Progenitor cell of endocrine pancreas (in vitro differentiated cells): ENCODE data around the gene SMURF2. TPM values are rescaled to one million over a fixed set of nuclear protein-coding genes. Genes with fewer than 3 reads are reported as not detected.
"Not testable (repeated sequence)": the region's sequence is repeated elsewhere in the genome, so short reads cannot be mapped to it uniquely, and the experiment has no call there.

Experiments
- DNase-seq: peaks from one replicate; pipeline ENCODE4 v3.0.0; 2021; ENCODE audit warnings: low spot score; ENCODE audit not compliant: unreplicated experiment
- H3K27ac Mint-ChIP-seq: 2 replicates; pipeline ENCODE4 v1.8.0; 2021; ENCODE audit warnings: mild to moderate bottlenecking, moderate library complexity, mixed read lengths
- H3K27me3 Mint-ChIP-seq: 2 replicates; pipeline ENCODE4 v1.8.0; 2021; ENCODE audit warnings: mixed read lengths
- H3K36me3 Mint-ChIP-seq: 2 replicates; pipeline ENCODE4 v1.8.0; 2022; ENCODE audit warnings: mixed read lengths; ENCODE audit not compliant: insufficient read depth
- H3K4me1 Mint-ChIP-seq: 2 replicates; pipeline ENCODE4 v1.8.0; 2021; ENCODE audit warnings: low read depth, mixed read lengths
- H3K4me3 Mint-ChIP-seq: 2 replicates; pipeline ENCODE4 v1.8.0; 2021; ENCODE audit warnings: low read depth, mild to moderate bottlenecking, moderate library complexity, mixed read lengths
- H3K9me3 Mint-ChIP-seq: 2 replicates; pipeline ENCODE4 v1.8.0; 2021; ENCODE audit warnings: low read depth, mixed read lengths
- CTCF ChIP-seq: fragments of 200-600 bp; sonication (generic); IDR thresholded peaks from one replicate; pipeline ENCODE4 v1.5.0; 2021; ENCODE audit warnings: antibody characterized with exemption, mild to moderate bottlenecking; ENCODE audit not compliant: unreplicated experiment
- total RNA-seq: library from RNA; stranded (reverse); gene quantifications from 2 replicates; pipeline ENCODE4 v1.2.1, GENCODE V29; 2021

The SMURF2 gene
- total RNA-seq, 1 donor from 2014 or later = 43.9 TPM

- Mint-ChIP-seq H3K36me3 (peaks cover 7% of the 10 kb centered on the region), H3K27me3 (no peaks in the 10 kb centered on the region), H3K4me1 (peaks cover 4% of the 10 kb centered on the region), H3K4me3 (no peak overlapping the region), H3K9me3 (peaks cover 5% of the 10 kb centered on the region), H3K27ac (peak overlapping the region; percentile 1)
- no peak for TF ChIP-seq CTCF
- DNase-seq = no peak
Measured at GRCh38 chr17:64608571-64608981, 53.5 kb downstream of the SMURF2 start.

- no peak overlapping the region for H3K4me3 Mint-ChIP-seq
- peaks cover 7% of the 10 kb centered on the region for H3K36me3 Mint-ChIP-seq
- DNase-seq = no peak
- peak overlapping the region; percentile 1 for H3K27ac Mint-ChIP-seq
- H3K4me1 Mint-ChIP-seq = peaks cover 4% of the 10 kb centered on the region
- no peaks in the 10 kb centered on the region for H3K27me3 Mint-ChIP-seq
- no peak for TF ChIP-seq CTCF
- peaks cover 5% of the 10 kb centered on the region for H3K9me3 Mint-ChIP-seq
Measured at GRCh38 chr17:64607862-64608565, 54.1 kb downstream of the SMURF2 start.

- not testable (repeated sequence) for H3K27me3 Mint-ChIP-seq, H3K36me3 Mint-ChIP-seq, H3K27ac Mint-ChIP-seq, H3K4me3 Mint-ChIP-seq, H3K9me3 Mint-ChIP-seq, DNase-seq, H3K4me1 Mint-ChIP-seq
Measured at GRCh38 chr17:64604532-64604931, 57.6 kb downstream of the SMURF2 start.

- no peak for TF ChIP-seq CTCF
- no peak overlapping the region for H3K27ac Mint-ChIP-seq
- no peak for DNase-seq
- no peaks in the 10 kb centered on the region for H3K27me3 Mint-ChIP-seq
- peaks cover 4% of the 10 kb centered on the region for H3K4me1 Mint-ChIP-seq
- no peak overlapping the region for H3K4me3 Mint-ChIP-seq
- H3K9me3 Mint-ChIP-seq = peaks cover 5% of the 10 kb centered on the region
- H3K36me3 Mint-ChIP-seq = peaks cover 4% of the 10 kb centered on the region
Measured at GRCh38 chr17:64603987-64604386, 58.1 kb downstream of the SMURF2 start.

- peaks cover 6% of the 10 kb centered on the region for H3K36me3 Mint-ChIP-seq
- no peak for DNase-seq
- no peaks in the 10 kb centered on the region for H3K4me1 Mint-ChIP-seq
- H3K9me3 Mint-ChIP-seq = no peaks in the 10 kb centered on the region
- no peak overlapping the region for H3K4me3 Mint-ChIP-seq
- no peaks in the 10 kb centered on the region for H3K27me3 Mint-ChIP-seq
- no peak overlapping the region for H3K27ac Mint-ChIP-seq
- TF ChIP-seq CTCF = no peak
Measured at GRCh38 chr17:64599827-64600226, 62.3 kb downstream of the SMURF2 start.

GRCh38 chr17:64599187-64599676 is 62.9 kb downstream of the SMURF2 start:
- Mint-ChIP-seq H3K9me3 (no peaks in the 10 kb centered on the region), H3K27me3 (no peaks in the 10 kb centered on the region), H3K36me3 (peaks cover 6% of the 10 kb centered on the region), H3K4me1 (no peaks in the 10 kb centered on the region), H3K4me3 (no peak overlapping the region), H3K27ac (no peak overlapping the region)
- TF ChIP-seq CTCF = no peak
- DNase-seq = no peak
